GM18502 (cell line): ENCODE measurements around the gene PRUNE2.
"Not testable (repeated sequence)": the region's sequence is repeated elsewhere in the genome, so short reads cannot be mapped to it uniquely, and the experiment has no call there.

Experiments
- ATAC-seq: cut with Tn5 transposase; IDR thresholded peaks from one replicate; pipeline ENCODE4 v1.9.1; 2021; ENCODE audit warnings: mild to moderate bottlenecking; ENCODE audit not compliant: unreplicated experiment, poor library complexity

PRUNE2 gene

DNA sequence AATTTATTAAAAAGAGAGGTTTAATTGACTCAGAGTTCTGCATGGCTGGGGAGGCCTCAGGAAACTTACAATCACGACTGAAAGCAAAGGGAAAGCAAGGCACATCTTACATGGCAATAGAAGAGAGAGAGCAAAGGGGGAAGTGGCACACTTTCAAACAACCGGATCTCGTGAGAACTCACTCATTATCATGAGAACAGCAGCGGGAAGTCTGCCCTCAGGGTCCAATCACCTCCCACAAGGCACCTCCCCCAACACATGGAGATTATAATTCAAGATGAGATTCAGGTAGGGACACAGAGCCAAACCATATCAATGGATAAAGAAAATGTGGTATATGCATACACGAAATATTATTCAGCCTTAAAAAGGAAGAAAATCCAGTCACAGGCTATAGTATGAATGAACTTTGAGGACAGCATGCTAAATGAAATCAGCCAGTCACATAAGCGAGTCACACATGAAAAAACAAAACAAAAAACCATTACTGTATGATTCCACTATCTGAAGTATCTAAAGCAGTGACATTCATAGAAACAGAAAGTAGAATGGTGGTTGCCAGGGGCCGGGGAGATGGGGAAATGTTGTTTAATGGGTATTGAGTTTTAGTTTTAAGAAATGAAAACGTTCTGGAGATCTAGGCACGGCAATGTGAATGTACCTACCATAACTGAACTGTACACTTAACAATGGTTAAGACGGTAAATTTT lies 225.0 kb downstream of the PRUNE2 start:
- ATAC-seq, result no peak

DNA sequence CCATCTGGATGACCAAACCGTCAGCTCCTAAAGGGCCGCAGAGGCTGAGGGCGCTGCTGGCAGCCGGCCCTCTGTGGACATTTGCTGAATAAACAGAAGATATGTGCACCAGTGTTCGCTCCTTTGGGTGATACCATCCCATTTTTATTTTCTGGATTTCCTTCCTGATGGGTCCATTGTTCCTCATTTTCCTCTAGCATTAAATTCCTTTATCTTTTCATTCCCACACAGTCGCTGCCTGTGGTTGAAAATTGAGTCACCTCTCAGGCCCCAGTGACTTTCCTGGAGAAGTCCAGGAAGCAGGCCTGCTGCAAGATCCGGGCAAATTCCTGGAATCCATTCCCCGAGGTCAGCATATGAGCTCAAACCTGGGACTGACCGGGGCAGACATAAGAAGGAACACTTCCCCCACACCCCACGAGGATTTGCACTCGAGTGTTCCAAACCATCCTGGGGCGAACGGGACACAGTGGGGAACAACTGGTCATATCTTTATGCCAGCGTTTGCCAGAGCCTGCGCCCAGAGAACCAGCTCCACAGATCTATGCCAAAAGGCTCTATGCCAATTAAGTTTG lies 228.3 kb downstream of the PRUNE2 start:
- ATAC-seq, result no peak

DNA sequence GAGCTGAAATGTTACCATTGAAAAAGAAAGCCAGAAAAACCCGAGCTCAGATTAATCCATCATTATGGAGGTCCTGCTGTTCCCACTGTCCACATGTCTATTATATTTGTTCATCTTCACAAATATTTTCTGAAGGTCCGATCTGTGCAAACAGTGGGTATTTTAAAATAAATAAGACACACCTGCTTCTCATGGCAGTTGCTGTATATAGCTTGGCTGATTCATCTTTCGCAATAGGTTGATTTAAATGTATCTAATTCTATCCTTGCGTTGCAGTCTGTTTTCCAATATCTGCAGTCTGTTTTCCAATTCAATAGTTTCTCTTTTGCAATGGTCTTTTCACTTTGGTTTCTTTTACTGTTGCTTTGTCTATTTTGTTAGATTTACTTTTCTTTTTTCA lies 229.1 kb downstream of the PRUNE2 start:
- no peak for ATAC-seq

DNA sequence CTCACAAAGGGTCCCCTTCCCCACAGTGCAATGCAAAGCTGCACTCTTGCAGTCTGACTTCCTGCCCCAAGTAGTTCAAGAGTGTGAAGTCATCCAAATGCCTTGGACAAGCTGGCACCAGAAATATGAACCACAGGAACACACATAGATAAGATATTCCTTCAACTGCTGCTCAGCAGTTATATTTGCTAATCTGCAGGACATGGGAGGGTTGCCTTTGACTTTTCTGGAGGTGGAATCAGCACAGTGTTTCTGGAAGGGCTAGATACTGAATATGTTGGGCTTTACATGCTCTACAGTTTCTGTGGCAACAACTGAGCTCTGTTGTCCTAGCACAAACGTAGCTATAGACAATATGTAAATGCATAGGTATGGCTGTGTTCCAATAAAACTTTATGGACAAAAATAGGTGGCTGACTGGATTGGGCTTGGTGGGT lies 238.4 kb downstream of the PRUNE2 start:
- ATAC-seq, result no peak

DNA sequence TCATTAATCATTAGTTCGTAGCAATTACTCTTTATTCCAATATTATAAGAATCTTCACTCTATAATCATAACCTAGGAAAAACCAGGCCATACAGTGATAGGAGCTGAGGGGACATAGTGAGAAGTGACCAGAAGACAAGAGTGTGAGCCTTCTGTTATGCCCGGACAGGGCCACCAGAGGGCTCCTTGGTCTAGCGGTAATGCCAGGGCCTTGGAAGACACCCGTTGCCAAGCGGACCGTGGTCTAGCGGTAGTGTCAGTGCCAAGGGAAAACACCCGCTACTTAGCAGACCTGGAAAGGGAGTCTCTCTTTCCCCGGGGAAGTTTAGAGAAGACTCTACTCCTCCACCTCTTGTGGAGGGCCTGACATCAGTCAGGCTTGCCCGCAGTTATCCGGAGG lies 239.9 kb downstream of the PRUNE2 start:
- ATAC-seq, result not testable (repeated sequence)

DNA sequence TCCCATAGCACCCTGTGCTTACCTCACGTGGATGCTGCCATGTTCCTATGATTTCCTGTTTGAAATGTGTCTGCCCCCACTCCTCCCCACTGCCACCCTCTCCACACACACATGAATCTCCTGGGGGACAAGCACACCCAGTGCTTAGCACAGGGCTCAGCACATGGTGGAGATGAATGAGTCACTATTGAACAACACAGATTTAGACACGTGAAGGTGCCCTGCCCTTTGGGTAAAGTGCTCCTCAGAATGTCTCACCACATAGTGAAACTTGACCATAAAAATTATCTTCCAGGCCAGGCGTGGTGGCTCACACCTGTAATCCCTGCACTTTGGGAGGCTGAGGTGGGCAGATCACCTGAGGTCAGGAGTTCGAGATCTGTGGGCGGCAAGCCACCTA lies 240.5 kb downstream of the PRUNE2 start:
- ATAC-seq, result no peak

DNA sequence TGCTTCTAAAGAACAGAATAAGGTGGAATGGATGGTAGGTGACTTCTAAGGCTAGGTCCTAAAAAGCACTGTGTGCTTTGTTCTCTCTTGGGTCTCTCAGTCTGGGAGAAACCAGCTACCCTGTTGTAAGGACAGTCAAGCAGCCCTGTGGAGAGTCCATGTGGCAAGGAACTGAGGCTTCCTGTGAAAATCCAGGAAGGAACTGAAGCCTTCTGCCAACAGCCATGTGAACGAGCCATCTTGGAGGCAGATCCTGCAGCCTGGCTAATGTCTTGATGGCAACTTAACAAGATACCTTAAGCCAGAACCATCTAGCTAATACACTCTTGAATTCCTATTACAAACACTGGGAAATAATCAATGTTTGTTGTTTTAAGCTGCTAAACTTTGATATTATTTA lies 241.8 kb downstream of the PRUNE2 start:
- ATAC-seq, result no peak

DNA sequence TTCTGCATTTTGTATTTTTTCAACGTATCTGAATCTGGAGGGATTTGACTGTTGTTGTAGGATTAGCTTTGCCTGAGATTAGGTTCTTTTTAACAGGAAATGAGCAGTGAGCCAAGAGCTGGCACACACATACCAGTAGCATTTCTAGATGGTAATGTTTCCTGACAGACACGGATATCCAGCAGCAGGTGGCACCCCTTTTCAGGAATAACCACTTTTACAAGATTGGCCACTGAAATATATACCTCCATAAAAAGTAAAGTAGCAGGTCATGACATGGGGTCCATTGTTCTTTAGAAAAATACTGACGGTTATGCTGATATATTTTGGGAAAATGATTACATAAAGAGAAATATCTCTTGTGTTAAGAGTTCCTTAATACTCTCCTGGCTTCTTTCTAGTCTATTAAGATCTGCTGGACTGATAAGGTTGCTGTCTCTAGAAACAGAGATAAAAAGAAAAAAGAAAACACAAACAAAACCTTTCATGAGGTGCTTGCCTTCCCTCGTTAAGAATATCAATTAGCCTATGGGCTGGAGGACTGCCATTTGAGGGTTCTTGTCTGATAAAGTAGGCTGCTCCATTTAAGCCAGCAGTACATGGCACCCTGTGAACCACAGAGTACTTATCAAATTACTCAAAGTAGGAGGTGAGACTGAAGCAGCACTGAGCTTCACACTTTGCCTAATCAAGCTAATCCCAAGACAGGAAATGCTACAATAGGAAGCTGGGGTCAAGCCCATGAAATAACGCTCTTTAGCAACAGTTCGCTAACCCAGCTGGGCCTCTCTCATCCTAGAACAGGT lies 243.2 kb downstream of the PRUNE2 start:
- no peak for ATAC-seq

DNA sequence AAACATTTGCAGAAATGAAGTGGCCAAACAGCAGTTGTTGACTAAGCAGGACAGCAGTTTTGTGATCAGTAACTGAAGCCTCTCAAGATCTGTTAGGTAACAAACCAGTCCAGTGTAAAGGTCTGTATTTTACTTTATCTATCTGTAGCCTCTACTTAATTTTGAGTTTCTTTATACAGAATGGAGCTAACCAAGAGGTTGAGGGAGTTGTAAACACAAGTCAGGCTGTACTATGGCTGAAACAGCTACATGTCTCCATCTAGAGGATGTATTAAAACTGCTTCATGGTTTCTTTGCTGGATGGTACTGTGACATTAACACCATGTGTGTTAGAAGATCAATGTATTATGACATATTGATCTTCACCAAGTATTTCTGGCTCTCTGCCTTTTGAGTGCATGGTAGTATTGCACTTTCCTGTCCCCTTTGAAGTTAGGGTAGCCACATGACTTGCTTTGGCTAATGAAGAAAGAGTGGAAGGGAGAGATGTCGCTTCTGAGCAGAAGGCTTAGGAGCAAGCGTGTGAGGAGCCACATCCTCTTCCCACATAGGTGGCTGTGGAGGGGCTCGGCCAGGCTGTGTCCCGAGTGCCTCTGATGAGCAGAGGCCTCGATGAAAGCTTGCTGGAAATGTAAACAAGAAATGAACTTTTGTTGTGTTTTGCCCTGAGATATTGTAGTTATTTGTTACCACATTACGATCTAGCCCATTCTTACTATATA lies 247.2 kb downstream of the PRUNE2 start:
- peak; percentile 88 for ATAC-seq

DNA sequence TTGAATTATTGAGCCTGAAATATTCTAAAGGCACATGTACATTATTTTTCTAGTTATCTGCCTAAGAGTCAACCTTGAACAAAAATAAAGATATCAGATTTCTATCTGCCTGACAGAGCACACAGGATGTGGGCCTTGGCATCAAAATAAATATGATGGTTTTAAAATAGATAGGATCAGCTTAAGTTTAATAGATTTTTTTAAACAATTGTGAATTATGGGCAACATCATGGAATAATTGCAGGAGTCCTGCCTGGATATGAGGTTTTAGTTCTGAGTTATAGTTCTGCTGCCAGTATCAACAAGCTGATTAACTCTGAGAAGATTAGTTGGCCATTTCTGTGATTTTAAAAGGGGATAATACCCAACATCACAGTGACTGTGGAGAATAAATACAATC lies 248.6 kb downstream of the PRUNE2 start:
- no peak for ATAC-seq

DNA sequence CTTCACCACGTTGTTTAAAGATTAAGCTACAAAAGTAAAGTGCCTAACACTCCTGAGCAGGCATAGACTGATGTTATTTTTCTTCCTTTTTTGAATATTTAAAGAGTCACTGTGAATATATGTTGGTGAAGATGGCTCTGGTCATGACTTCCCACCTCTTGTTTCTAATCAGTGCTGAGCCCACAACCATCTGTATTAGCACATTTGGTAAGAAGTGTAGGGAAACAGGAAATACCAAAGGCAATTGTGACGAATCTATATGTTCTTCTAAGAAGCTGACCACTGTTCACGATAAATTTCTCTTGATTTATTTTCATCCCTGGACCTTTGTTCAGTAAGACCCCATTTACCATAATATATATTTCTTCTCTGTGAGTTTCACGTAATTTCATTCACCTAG lies 249.9 kb downstream of the PRUNE2 start:
- no peak for ATAC-seq

DNA sequence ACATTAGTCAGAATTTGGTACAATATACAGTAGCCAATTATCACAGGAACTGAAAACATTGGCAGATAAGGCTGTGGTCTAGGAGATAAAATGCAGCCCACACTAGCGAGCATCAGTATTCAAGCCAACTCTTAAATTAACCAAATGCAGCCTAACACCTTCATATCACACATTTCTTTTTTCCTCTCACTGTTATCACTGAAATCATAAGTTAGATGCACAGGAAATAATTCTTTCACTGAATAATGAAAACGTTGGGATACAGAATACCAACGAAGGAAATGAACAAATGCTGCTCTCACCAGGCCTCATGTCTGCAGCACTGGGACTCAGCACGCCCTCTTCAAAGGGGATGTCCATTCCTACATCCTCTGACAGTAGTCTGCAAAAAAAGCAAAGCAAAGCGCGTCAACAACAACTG lies 250.8 kb downstream of the PRUNE2 start:
- no peak for ATAC-seq

DNA sequence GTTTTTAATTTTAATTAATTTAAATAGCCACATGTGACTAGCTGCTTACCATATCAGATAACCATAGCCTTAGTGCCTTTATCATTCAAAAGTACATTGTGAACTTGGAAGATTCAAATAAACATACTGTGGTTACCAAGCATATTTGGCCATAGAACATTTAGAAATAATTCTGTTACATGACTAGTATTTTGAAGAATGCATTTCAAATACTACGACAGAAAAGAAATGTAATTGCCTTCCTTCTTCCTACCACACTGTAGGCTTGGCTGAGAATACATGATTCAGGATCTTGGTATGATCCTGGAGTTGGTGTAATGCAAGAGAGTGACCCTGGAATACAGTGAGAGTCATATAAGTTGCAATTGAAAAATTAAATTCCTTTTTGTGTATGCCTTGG lies 251.3 kb downstream of the PRUNE2 start:
- ATAC-seq, result no peak

DNA sequence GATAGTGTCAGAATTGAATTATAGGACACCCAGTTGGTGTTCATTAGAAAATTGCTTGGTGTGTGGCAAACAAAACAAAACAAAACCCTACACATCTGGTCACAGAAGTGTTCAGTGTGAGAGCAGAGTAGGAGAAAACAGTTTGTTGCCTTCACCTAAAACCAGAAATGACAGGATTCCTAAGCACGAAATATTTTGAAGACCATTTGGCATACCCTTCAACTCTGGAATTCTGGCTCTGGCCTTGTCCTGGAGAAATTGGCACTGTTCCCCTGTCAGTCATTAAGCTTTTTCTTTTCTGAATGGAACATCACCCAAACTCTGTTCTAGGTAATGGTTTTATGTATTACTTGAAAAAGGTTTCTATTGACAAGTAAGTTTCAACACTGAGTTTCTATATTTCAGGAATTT lies 251.9 kb downstream of the PRUNE2 start:
- ATAC-seq, result no peak

DNA sequence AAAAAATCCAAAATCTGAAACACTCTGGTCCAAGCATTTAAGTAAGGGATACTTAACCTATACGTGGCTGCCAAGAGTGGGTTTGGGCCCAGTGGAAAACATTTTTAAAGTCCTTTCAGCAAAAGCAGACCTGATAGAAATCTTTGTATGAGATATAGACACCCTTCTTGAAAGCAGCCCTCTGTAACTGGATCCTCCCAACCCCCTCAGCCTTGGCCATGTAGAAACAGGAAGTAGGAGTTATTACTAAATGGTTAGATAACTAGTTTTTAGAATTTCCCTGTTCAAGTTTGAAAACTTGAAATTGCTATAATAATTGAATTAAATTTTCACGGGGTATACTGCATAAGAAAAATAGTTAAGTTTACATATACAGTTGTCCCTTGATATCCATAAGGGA lies 253.0 kb downstream of the PRUNE2 start:
- no peak for ATAC-seq

DNA sequence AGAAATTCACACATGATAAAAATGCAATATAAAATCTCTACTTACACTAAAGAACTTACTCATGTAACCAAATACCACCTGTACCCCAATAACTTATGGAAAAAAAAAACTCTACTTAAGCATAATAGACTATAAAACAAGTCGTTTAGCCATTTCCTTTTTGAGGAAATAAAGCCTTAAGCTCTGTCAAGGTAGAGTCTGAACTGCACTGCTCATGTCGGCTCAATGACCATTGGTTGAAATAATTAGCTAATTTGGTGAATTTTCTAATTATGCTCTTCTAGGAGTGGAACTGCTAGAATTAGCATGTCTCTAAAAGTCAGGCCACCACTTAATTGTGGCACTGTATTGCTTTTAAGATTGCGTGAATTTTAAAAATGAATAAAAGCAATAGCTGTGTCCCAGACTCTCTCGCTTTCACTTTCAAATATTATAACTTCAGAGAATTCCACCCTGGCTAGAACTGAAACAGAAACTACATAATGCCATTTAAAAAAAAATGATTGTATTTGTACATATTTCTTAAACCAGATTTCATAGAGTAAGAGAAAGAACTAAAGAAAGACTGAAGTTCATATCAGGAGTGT lies 254.7 kb downstream of the PRUNE2 start:
- peak; percentile 66 for ATAC-seq

DNA sequence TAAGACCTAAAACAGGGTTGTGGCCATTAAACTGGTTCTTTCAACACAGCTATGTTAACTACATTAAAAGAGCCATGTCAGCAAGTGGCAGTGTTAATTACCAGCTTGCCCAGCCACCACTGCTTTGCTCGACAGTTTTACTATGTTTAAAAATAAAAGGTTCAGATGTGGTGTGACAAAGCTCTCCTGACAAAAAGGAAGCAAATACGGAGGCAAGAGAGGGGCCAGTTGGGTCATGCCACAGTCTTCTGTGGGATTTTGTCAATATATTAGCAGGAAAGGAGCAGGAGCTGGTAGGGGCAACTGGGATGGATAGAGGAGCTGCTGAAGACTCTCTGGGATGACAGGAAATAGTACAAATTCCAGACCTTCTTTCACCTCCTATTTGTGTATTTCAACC lies 255.2 kb downstream of the PRUNE2 start:
- no peak for ATAC-seq

DNA sequence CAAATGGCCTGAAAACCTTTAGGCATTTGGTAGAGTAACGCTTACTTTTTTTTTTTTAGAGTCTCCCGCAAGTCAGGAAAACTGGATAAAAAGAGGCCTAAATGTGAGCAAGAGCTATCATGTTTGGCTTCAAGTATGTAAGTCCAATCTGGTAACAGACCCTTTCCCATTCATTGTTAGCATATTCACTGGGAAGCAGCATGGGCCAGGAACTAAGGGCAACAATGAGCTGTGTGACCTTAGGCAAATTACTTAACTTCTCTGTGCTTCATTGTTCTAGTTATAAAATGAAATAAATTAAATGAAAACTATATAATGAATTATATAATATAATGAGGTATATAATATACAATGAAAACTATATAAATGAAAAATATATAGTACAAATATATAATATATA lies 256.0 kb downstream of the PRUNE2 start:
- no peak for ATAC-seq

DNA sequence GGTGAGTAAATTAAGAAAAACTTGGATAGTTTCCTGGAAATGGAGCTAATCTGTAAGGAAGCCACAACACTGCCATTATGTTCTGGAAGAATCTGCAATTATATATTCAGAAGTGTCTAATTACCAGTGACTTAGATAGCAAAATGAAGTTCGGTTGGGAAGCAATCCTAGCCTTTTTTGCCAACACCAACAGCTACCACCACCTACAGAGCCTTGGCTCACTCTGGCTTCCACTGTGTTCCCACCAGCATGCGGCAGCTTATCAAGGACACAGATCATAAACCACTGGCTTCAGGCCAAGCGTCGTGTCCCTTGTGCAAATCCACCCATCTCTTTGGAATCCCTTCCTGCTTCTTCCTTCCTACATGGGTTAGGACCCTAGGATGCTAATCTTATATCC lies 259.7 kb downstream of the PRUNE2 start:
- ATAC-seq, result no peak

DNA sequence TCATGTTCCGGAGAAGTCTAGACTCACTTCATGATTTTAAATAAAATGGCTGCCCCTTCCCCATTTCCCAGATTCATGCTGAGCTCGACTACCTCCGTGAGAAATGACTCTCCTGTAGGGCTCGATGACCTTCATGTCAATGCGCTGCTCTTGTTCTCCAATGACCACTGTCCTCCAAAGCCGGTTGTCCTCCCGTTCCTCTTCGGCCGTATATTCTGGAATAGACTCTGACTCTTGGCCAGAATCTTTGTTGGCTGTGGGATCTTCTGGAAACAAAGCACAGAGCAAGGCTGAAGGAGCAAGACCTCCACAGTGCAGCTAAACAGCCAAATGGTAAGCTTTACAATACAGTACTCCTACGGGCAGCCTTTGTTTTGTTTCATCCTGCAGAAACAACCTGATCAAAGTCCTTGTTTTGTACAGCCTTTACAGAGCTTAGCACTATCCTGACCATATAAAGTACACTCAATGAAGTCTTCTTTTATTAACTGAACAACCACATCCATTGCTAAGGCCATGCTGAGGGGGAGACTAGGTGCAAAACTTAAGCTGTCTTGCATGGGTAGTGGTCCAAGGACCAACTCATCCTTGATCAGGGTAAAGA lies 261.2 kb downstream of the PRUNE2 start:
- ATAC-seq, result no peak
